HepG2 (cell line): Measurements from ENCODE around the gene RAB43. TPM values are rescaled to one million over a fixed set of nuclear protein-coding genes. Genes with fewer than 3 reads are reported as not detected.

Experiments used
- ATAC-seq: fragments of 200-7000 bp; cut with Tn5 transposase; 3 replicates; pipeline ENCODE4 v1.9.1; 2020; ENCODE audit warnings: mild to moderate bottlenecking, moderate library complexity
- BruUV-seq: library from RNA; stranded (reverse); fragments of 400-500 nt; replicated peaks from 2 replicates; lab custom pipeline; 2021; lab: Mats Ljungman, UMichigan
- CTCF ChIA-PET: fragments of 300-600 bp; formaldehyde crosslinking; extraction: SDS; loops from one replicate; lab custom pipeline; 2021; ENCODE audit warnings: low total read pairs, inconsistent platforms, low intra/inter-chr PET ratio; lab: Yijun Ruan, JAX
- POLR2A ChIA-PET: fragments of 350-600 bp; sonication (Branson Sonifier 250); formaldehyde crosslinking; loops from one replicate; lab custom pipeline; 2020; ENCODE audit warnings: antibody characterized with exemption, inconsistent platforms; lab: Yijun Ruan, JAX
- DNase-seq: peaks from one replicate; pipeline ENCODE4 v3.0.0-alpha.2; 2015; ENCODE audit warnings: low spot score
- FAIRE-seq: peaks from 3 replicates; lab custom pipeline; 2011; peaks lifted over from hg19 to GRCh38; lab: Jason Lieb, UNC
- H2AFZ ChIP-seq: one replicate; pipeline ENCODE4 v1.6.1; 2011; ENCODE audit warnings: low read length, inconsistent platforms
- H3K27ac ChIP-seq: fragments of 300-600 bp; 3 replicates; pipeline ENCODE4 v1.8.0; 2011; ENCODE audit warnings: mixed run types, mild to moderate bottlenecking, mixed read lengths, low read length, inconsistent platforms; ENCODE audit not compliant: insufficient read depth; ENCODE audit errors: extremely low read length
- H3K27me3 ChIP-seq, 2 experiments: fragments of 200-600 bp in 1 of 2; 2 replicates in 1 of 2; 3 replicates in 1 of 2; pipeline versions ENCODE4 v1.6.0 to v1.8.0; 2011; ENCODE audit warnings: low read length in 2 of 2, mild to moderate bottlenecking in 2 of 2, moderate library complexity in 2 of 2, inconsistent platforms in 1 of 2; ENCODE audit not compliant: insufficient read depth in 2 of 2, control insufficient read depth in 1 of 2
- H3K36me3 ChIP-seq, 2 experiments: fragments of 200-600 bp in 1 of 2; replicated peaks in 1 of 2; 2 replicates in 1 of 2; 3 replicates in 1 of 2; pipeline versions ENCODE4 v1.5.1 to v1.8.0; 2011; ENCODE audit warnings: low read length in 2 of 2, inconsistent platforms in 1 of 2; ENCODE audit not compliant: insufficient read depth in 2 of 2, control insufficient read depth in 1 of 2
- H3K4me1 ChIP-seq: 2 replicates; pipeline ENCODE4 v1.5.1; 2012; ENCODE audit warnings: low read length, inconsistent platforms; ENCODE audit not compliant: insufficient read depth
- H3K4me2 ChIP-seq: 2 replicates; pipeline ENCODE4 v1.6.0; 2011; ENCODE audit warnings: low read depth, low read length, inconsistent platforms
- H3K4me3 ChIP-seq, 3 experiments: fragments of 200-600 bp in 1 of 3; sonication (generic), shearing (Covaris generic) in 1 of 3; replicated peaks in 1 of 3; 2 replicates each; pipeline ENCODE4 v1.5.1; 2011 to 2016; ENCODE audit warnings: low read length in 3 of 3, inconsistent platforms in 2 of 3, low read depth in 2 of 3, mild to moderate bottlenecking in 2 of 3, control low read depth in 1 of 3, mixed read lengths in 1 of 3; ENCODE audit not compliant: insufficient read depth in 1 of 3
- H3K79me2 ChIP-seq: one replicate; pipeline ENCODE4 v1.6.1; 2011; ENCODE audit warnings: low read length, inconsistent platforms; ENCODE audit not compliant: insufficient read depth
- H3K9ac ChIP-seq: 2 replicates; pipeline ENCODE4 v1.6.0; 2011; ENCODE audit warnings: mild to moderate bottlenecking, low read depth, low read length, inconsistent platforms; ENCODE audit not compliant: insufficient read depth
- H3K9me3 ChIP-seq: 2 replicates; pipeline ENCODE4 v1.5.1; 2012; ENCODE audit warnings: mild to moderate bottlenecking, low read length
- H4K20me1 ChIP-seq: 2 replicates; pipeline ENCODE4 v1.6.0; 2011; ENCODE audit warnings: inconsistent platforms, mild to moderate bottlenecking, low read length, moderate library complexity; ENCODE audit not compliant: insufficient read depth
- AHDC1 ChIP-seq: sonication (generic); formaldehyde crosslinking; IDR thresholded peaks from 2 replicates; pipeline ENCODE4 v1.5.1; 2020; ENCODE audit warnings: mild to moderate bottlenecking, missing genetic modification reagents, borderline replicate concordance
- ARNT ChIP-seq: fragments of 450-650 bp; IDR thresholded peaks from 2 replicates; pipeline ENCODE4 v1.6.1; 2017
- FOSL1 ChIP-seq: sonication (generic); formaldehyde crosslinking; IDR thresholded peaks from 2 replicates; pipeline ENCODE4 v1.9.0; 2021; ENCODE audit warnings: missing genetic modification reagents, borderline replicate concordance
- IKZF5 ChIP-seq: IDR thresholded peaks from 2 replicates; pipeline ENCODE4 v1.6.1; 2018; ENCODE audit warnings: missing genetic modification reagents, mild to moderate bottlenecking, missing compliant biosample characterization
- MED1 ChIP-seq: sonication (generic); formaldehyde crosslinking; IDR thresholded peaks from 2 replicates; pipeline ENCODE4 v1.4.0; 2020; ENCODE audit warnings: missing genetic modification reagents
- RBM39 ChIP-seq: fragments of 200-400 bp; formaldehyde crosslinking; IDR thresholded peaks from one replicate; pipeline ENCODE4 v1.6.1; 2018; ENCODE audit warnings: antibody characterized with exemption, mild to moderate bottlenecking, low read depth, low read length; ENCODE audit not compliant: poor library complexity, severe bottlenecking
- TCF12 ChIP-seq, 2 experiments: fragments of 450-650 bp in 1 of 2; sonication (generic) in 1 of 2; formaldehyde crosslinking in 1 of 2; IDR thresholded peaks; 2 replicates each; pipeline versions ENCODE4 v1.6.1 to v1.8.0; 2017 to 2022; ENCODE audit warnings: antibody characterized with exemption in 1 of 2, mild to moderate bottlenecking in 1 of 2, missing genetic modification reagents in 1 of 2, moderate library complexity in 1 of 2
- THRA ChIP-seq: sonication (generic); formaldehyde crosslinking; IDR thresholded peaks from 2 replicates; pipeline ENCODE4 v1.4.0; 2020; ENCODE audit warnings: missing genetic modification reagents, borderline replicate concordance
- ZNF709 ChIP-seq: sonication (generic); formaldehyde crosslinking; IDR thresholded peaks from 2 replicates; pipeline ENCODE4 v1.5.0; 2020; ENCODE audit warnings: mild to moderate bottlenecking, missing genetic modification reagents
- WGBS: methylation state at CpG from one replicate; pipeline ENCODE4 v1.1.6; 2017; ENCODE audit warnings: low lambda C conversion rate; 5-methylcytosine and 5-hydroxymethylcytosine counted together
- in situ Hi-C: cut with HindIII; loops from 2 replicates; pipeline ENCODE4 v1.10.0; 2017; ENCODE audit warnings: low pct_unique_long_range_greater_than_20kb; ENCODE audit not compliant: extremely low pct_ligation_motif_present
- intact Hi-C: fragments of 100-400 bp; cut with micrococcal nuclease; formaldehyde crosslinking; loops from one replicate; pipeline ENCODE4 v1.10.0; 2022; ENCODE audit not compliant: unreplicated experiment
- polyA plus RNA-seq, 8 experiments: library from polyadenylated mRNA; depleted of rRNA in 3 of 8; stranded (reverse) in 7 of 8; unstranded in 1 of 8; fragments of >200 nt; fragmentation: Illumina TruSeq in 4 of 8; extraction: Trizol in 4 of 8; gene quantifications; 2 replicates each; pipeline versions ENCODE4 v1.2.1 to v1.2.3, GENCODE V29; 2011 to 2016; ENCODE audit warnings: low read depth in 4 of 8, missing spikeins in 1 of 8, mixed read lengths in 1 of 8; ENCODE audit not compliant: insufficient read depth in 1 of 8
- total RNA-seq, 5 experiments: library from RNA; depleted of rRNA; stranded (reverse); fragments of >200 nt; fragmentation: Illumina TruSeq; extraction: Trizol; gene quantifications; 2 replicates each; pipeline ENCODE4 v1.2.3, GENCODE V29; 2016; ENCODE audit warnings: low read depth in 1 of 5
- TF ChIP-seq, protein P1 (sequence below): IDR thresholded peaks from 2 replicates; pipeline ENCODE4 v1.6.1; 2016; ENCODE audit warnings: missing compliant biosample characterization, missing genetic modification reagents, borderline replicate concordance
- TF ChIP-seq, protein P2 (sequence below): sonication (generic); formaldehyde crosslinking; IDR thresholded peaks from 2 replicates; pipeline ENCODE4 v1.4.0; 2020; ENCODE audit warnings: mild to moderate bottlenecking, missing genetic modification reagents

The RAB43 gene
- total and polyA plus RNA-seq, 2 of the 13 experiments (the other 11 are each of a cell fraction or from before 2014, with no cell fraction given), result 11.8 to 18.4 TPM

DNA sequence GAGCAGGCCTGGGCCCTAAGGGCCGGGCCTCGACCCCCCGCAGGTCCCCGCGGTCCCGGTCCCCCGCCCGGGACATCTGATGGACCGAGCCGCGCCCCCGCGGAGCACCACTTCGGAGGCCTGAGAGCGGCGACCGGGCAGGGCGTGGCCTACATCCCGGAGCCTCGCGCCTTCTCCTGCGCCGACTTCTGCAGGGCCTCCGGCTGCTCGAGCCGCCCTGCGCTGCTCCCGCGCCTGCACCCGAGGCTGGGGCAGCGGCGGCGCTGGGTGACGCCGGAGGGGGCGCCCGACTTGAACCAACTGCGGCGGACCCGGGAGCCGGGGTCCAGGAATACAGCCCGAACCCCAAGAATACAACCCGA, 75.9 kb downstream of the RAB43 start:
- intact Hi-C loops (no loop called here), in situ Hi-C loops (no loop called here)
- H4K20me1 ChIP-seq, result no peaks in the 10 kb centered on the region
- DNase-seq (no peak), FAIRE-seq (no peak), ATAC-seq (no peak)
- peaks cover 7% of the 10 kb centered on the region; the same call in 1 of the 2 replicates for H3K9me3 ChIP-seq
- no peaks in the 10 kb centered on the region for H3K36me3 ChIP-seq
- POLR2A ChIA-PET, result no interaction called here
- CTCF ChIA-PET, result no interaction called here
- no peak overlapping the region for H2AFZ ChIP-seq
- 84% methylated on average over 41 of the region's 43 CpGs for WGBS
- H3K4me2 ChIP-seq, result no peak overlapping the region
- no peak overlapping the region for H3K27ac ChIP-seq
- no peak overlapping the region for H3K4me3 ChIP-seq
- peaks cover 3 to 6% of the 10 kb centered on the region in 2 experiments; a peak in 1 of 5 replicates for H3K27me3 ChIP-seq
- no TSS peak for BruUV-seq
- no peaks in the 10 kb centered on the region for H3K79me2 ChIP-seq
- no peaks in the 10 kb centered on the region for H3K4me1 ChIP-seq
- no peak overlapping the region for H3K9ac ChIP-seq
- TF ChIP-seq RBM39 (no peak), MED1 (CRISPR knock-in tag) (no peak), ZNF709 (no peak), TCF12 (IDR thresholded peaks at IDR 0.05) (no peak), TCF12 (CRISPR knock-in tag; IDR thresholded peaks at IDR 0.05) (no peak), IKZF5 (no peak), THRA (no peak), AHDC1 (no peak), ARNT (no peak), FOSL1 (CRISPR knock-in tag) (no peak)
- TF ChIP-seq, protein P1, sequence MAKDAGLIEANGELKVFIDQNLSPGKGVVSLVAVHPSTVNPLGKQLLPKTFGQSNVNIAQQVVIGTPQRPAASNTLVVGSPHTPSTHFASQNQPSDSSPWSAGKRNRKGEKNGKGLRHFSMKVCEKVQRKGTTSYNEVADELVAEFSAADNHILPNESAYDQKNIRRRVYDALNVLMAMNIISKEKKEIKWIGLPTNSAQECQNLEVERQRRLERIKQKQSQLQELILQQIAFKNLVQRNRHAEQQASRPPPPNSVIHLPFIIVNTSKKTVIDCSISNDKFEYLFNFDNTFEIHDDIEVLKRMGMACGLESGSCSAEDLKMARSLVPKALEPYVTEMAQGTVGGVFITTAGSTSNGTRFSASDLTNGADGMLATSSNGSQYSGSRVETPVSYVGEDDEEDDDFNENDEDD (CRISPR knock-in tag), result no peak
- TF ChIP-seq, protein P2, sequence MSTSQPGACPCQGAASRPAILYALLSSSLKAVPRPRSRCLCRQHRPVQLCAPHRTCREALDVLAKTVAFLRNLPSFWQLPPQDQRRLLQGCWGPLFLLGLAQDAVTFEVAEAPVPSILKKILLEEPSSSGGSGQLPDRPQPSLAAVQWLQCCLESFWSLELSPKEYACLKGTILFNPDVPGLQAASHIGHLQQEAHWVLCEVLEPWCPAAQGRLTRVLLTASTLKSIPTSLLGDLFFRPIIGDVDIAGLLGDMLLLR (CRISPR knock-in tag), result no peak
